A673 (cell line): Measurements from ENCODE around the gene ASTN2.

Experiments used
- CTCF ChIP-seq: fragments of 300-800, 200-600 bp; sonication (generic); conservative IDR thresholded peaks from 2 replicates; pipeline ENCODE4 v1.5.1; 2017; ENCODE audit warnings: low read depth, mild to moderate bottlenecking, antibody characterized with exemption, low read length, moderate library complexity, mixed read lengths
- EZH2 ChIP-seq: fragments of 200-600 bp; sonication (generic); IDR thresholded peaks from 2 replicates; pipeline ENCODE4 v1.6.1; 2017; ENCODE audit warnings: borderline replicate concordance, low read depth, mild to moderate bottlenecking, mixed read lengths, antibody characterized with exemption, low read length; ENCODE audit not compliant: poor library complexity, severe bottlenecking

- TF ChIP-seq CTCF = no peak
- no peak for TF ChIP-seq EZH2
Measured at GRCh38 chr9:116928289-116928688, 486.6 kb downstream of the ASTN2 start.
